ENCODE results near the gene ERI3. TPM values are rescaled to one million over a fixed set of nuclear protein-coding genes. Genes with fewer than 3 reads are reported as not detected.
A peak's percentile ranks its signal among the peaks of the same experiment; 100 is the strongest.

Gene ERI3
- total RNA-seq, 1 donor from 2014 or later: 96.1 TPM

- Mint-ChIP-seq H3K4me3 (ENCODE audit: low read depth) (no peak overlapping the region), H3K27me3 (no peaks in the 10 kb centered on the region), H3K36me3 (ENCODE audit: insufficient read depth) (peaks cover 8% of the 10 kb centered on the region), H3K27ac (peak overlapping the region; percentile 6), H3K4me1 (ENCODE audit: low read depth) (peaks cover 19% of the 10 kb centered on the region), H3K9me3 (ENCODE audit: low read depth) (no peaks in the 10 kb centered on the region)
- no peak for TF ChIP-seq CTCF (IDR thresholded peaks at IDR 0.05; ENCODE audit: unreplicated experiment)
- DNase-seq (ENCODE audit: low spot score, unreplicated experiment): no peak
Measured at GRCh38 chr1:44260792-44261170, 94.3 kb downstream of the ERI3 start.

- H3K27me3 Mint-ChIP-seq: no peaks in the 10 kb centered on the region
- no peak for TF ChIP-seq CTCF (IDR thresholded peaks at IDR 0.05; ENCODE audit: unreplicated experiment)
- no peak overlapping the region for H3K4me3 Mint-ChIP-seq (ENCODE audit: low read depth)
- no peak overlapping the region for H3K27ac Mint-ChIP-seq
- no peaks in the 10 kb centered on the region for H3K9me3 Mint-ChIP-seq (ENCODE audit: low read depth)
- no peak for DNase-seq (ENCODE audit: low spot score, unreplicated experiment)
- peaks cover 6% of the 10 kb centered on the region for H3K36me3 Mint-ChIP-seq (ENCODE audit: insufficient read depth)
- peaks cover 19% of the 10 kb centered on the region for H3K4me1 Mint-ChIP-seq (ENCODE audit: low read depth)
Measured at GRCh38 chr1:44259090-44259489, 96.0 kb downstream of the ERI3 start.

GRCh38 chr1:44256762-44257554, 98.1 kb downstream of the ERI3 start:
- no peak overlapping the region for H3K27ac Mint-ChIP-seq
- no peak for DNase-seq (ENCODE audit: low spot score, unreplicated experiment)
- H3K36me3 Mint-ChIP-seq (ENCODE audit: insufficient read depth): peaks cover 1% of the 10 kb centered on the region
- H3K9me3 Mint-ChIP-seq (ENCODE audit: low read depth): no peaks in the 10 kb centered on the region
- no peak for TF ChIP-seq CTCF (IDR thresholded peaks at IDR 0.05; ENCODE audit: unreplicated experiment)
- H3K4me1 Mint-ChIP-seq (ENCODE audit: low read depth): peaks cover 15% of the 10 kb centered on the region
- no peak overlapping the region for H3K4me3 Mint-ChIP-seq (ENCODE audit: low read depth)
- H3K27me3 Mint-ChIP-seq: no peaks in the 10 kb centered on the region

GRCh38 chr1:44254392-44254910, 100.6 kb downstream of the ERI3 start:
- Mint-ChIP-seq H3K4me1 (ENCODE audit: low read depth) (peaks cover 2% of the 10 kb centered on the region), H3K27ac (no peak overlapping the region)

More at GRCh38 chr1:44254392-44254910, 100.6 kb downstream of the ERI3 start:
- Mint-ChIP-seq H3K36me3 (ENCODE audit: insufficient read depth) (peaks cover 3% of the 10 kb centered on the region), H3K4me3 (ENCODE audit: low read depth) (no peak overlapping the region), H3K9me3 (ENCODE audit: low read depth) (no peaks in the 10 kb centered on the region), H3K27me3 (no peaks in the 10 kb centered on the region)
- TF ChIP-seq CTCF (IDR thresholded peaks at IDR 0.05; ENCODE audit: unreplicated experiment): no peak
- DNase-seq (ENCODE audit: low spot score, unreplicated experiment): no peak

Measured in progenitor cell of endocrine pancreas (in vitro differentiated cells).